Jurkat, Clone E6-1 (cell line): ENCODE measurements around the gene HDAC10.
A peak's percentile ranks its signal among the peaks of the same experiment; 100 is the strongest.

ENCODE experiments used
- DNase-seq: peaks from one replicate; pipeline ENCODE4 v3.0.0-alpha.2; 2011; ENCODE audit warnings: low read depth, low spot score
- H3K4me3 ChIP-seq: 2 replicates; pipeline ENCODE4 v1.5.1; 2011; ENCODE audit warnings: mild to moderate bottlenecking, low read length, control low read depth, moderate library complexity

Gene HDAC10

DNA sequence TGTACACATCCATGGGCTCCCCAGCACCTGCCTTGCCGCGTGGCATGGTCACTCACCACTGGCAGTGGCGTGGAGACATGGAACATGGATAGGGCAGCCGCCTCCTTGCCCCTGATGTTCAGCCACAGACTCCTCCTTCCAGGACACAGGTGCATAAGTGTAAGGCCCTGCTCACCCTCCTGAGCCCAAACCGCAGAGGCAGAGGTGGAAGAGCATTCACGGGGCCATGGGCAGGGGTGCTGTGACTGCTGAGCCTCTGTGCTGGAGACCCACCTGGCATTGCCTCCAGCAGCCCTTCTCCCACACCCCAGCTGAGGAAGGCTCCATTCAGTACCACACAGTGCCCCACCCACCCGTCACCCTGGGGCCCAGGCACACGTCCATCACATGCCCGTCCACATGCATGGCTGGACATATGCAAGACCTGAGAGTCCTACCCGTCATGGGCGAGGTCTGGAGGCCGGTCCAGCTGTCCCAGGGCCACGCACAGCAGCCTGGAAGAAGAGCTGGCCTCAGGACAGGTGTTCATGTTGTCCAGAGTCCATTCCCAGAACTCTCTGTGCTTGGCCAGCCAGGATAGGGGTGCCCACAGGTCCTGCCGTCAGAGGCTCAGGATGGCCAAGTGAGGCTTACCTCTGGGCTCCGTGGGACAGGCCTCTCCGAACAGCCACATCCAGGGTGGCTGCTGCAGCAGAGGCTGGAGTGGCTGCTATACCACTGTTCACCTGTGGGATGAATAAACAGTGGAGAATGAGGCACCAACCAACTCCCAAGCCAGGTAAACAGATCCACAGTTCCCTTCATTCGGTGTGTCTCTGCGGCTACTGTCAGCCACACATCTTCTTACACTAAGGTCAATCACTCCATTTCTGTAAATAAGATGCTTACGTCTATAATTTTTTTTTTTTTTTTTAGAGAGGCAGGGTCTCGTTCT, 4.6 kb downstream of the HDAC10 start:
- peak overlapping the region; percentile 95 for H3K4me3 ChIP-seq
- no peak for DNase-seq

- peak overlapping the region; percentile 95 for H3K4me3 ChIP-seq
- no peak for DNase-seq
Observed at GRCh38 chr22:50245214-50246072, 5.6 kb downstream of the HDAC10 start.

DNA sequence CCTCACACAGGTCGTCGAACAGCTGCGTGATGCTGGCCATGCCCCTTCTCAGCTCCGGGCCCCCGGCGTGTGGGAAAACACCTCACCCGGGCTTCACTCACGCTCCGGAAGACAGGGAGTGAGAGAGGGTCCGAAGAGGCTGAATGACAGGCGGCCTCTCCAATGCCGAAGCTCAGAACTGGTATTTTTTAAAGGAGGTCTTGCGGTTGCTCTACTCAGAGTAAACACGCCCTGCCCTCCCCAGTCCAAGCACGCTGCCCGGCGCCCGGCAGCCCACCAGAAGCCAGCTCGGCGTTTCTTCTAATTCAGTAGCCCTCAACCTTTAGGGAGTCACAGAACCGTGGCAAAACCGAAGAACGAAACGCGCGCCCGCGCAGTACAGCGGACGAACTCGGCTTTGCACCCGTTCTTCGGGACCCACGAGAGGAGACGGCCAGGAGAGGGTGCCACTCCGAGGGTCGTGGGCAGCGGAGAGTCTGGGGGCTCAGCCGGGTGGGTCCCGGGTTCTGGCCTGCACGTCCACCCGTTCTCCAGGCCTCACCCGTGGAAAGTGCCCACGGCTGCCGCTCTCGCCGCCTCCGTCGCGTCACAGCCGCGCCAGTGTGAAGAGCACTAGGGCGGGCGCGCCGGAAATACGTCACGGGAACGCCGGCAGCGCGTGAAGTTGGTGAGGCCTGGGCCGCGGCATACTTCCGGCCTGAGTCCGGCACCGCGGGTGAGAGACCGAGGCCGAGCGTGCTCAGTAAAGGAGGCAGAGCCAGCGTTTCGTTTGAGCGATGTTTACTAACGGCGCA, 6.4 kb downstream of the HDAC10 start, which contains the start of gene TUBGCP6:
Gene TUBGCP6 (minus strand): TSS at position 604 of the 794 bp plus-strand sequence. CDS start 564 bp downstream, at position 40.
- H3K4me3 ChIP-seq: peak within 1 kb of the TSS; percentile 95
- DNase-seq: peak; percentile 84

DNA sequence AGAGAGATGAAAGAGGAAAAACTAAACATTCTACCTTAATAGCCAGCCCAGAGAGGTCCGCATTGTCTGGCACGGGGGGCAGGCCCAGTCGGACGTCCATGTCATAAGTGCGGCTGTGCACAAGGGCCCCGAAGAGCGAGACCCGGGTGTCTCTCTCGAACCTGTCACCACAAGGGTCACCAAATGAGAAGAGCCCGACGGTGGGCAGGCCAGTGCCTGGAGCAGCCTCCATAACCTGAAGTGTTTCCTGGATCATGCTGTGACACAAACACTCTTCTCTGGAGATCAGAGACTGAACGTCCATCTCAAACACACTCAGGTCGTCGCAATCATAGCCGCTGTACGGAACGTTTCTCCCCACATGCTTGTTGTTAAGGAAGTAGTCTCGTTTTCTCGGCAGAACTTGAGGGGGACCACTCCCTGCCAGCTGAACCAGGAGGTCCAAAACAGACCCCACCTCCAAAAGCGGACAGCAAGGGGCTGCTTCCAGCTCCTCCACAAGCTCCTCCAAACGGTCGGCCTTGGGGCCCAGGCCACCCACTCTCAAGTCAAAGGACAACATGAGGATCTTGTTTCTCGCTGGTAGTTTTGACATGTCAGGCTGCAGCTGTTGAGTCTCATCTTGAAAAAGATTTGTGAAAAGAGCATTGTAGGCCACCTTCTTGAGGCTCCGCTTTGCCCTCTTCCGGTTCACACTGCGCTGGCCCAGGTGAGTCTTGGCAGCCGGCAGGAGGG, 7.2 kb downstream of the HDAC10 start:
- H3K4me3 ChIP-seq: peak overlapping the region; percentile 95
- DNase-seq: no peak

DNA sequence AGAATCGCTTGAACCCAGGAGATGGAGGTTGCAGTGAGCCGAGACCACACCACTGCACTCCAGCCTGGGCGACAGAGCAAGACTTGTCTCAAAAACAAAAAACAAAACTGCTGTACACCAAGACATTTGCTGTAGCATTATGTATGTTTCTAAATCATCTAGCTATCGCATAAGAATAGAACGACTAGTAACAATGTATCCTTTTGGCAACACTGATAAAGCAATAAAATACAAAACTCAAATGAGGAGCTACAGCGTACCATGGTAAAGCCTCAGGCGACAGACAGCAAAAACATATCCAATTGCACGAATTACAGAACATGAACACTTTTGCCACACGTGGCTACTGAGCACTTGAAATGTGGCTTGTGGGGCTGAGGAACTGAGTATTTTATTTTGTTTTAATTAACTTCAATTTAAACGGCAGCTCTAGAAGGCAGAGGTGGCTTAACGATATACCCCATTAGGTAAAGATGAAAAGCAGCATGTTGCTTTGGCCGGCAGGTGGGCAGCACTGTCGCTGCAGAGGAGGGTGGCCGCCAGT, 8.6 kb downstream of the HDAC10 start:
- DNase-seq: no peak
- H3K4me3 ChIP-seq: no peak overlapping the region

- DNase-seq: no peak
- no peak overlapping the region for H3K4me3 ChIP-seq
Observed at GRCh38 chr22:50238755-50239154, 12.3 kb downstream of the HDAC10 start.

GRCh38 chr22:50236731-50237409, 14.2 kb downstream of the HDAC10 start:
- no peak overlapping the region for H3K4me3 ChIP-seq
- DNase-seq: peak; percentile 37

DNA sequence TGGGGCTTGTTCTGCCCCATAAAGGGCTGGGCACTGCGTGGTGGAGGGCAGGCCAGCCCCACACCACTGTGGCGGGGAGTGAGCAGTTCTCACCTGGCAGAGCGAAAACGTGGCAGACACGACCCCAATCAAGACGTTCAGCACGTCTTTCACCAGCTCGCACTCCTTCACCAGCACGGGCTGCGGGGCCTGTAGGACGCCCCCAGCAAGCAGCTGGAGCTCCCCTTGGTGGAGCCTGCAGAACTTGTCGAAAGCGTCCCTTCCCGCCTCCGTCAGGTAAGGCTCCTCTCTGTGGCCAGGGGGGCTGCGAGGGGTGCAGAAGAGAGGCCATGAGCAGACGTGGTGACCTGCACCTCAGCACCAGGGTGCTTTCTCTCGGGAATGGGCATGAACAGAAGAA, 17.8 kb downstream of the HDAC10 start:
- DNase-seq: no peak

DNA sequence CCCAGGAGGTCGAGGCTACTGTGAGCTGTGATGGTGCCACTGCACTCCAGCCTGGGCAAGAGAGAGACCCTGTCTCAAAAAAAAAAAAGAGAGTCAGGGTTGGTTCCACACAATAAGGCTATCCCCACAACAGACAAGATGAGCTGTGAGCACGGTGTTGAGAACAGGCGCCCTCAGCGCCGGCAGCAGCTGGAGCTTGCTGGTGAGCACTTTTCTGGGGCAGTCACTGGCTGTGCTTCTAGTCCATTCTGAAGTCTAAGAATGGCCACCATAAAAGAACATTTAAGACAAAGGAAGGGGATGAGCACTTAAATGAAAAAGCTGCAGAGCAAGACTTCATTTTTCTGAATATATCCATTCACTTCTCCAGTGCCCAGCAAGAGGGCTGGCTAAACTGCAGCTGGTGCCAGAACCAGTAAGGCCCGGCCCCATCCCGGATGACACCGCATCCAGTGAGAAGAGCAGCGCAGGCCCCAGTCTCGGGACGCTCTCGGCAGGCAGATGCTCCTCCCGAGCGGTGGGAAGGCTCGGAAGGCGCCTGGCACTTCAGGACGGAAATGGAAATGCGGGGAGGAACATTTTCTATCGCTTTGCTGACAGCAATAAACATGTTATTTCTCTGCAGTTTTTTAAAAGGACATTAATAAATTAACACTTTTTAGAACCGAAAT, 18.4 kb downstream of the HDAC10 start:
- H3K4me3 ChIP-seq: no peak overlapping the region
- DNase-seq: no peak

More for the DNA sequence above, 17.8 kb downstream of the HDAC10 start:
- H3K4me3 ChIP-seq: no peak overlapping the region

- no peak for DNase-seq
- H3K4me3 ChIP-seq: no peak overlapping the region
Observed at GRCh38 chr22:50229370-50229769, 21.7 kb downstream of the HDAC10 start.

- no peak overlapping the region for H3K4me3 ChIP-seq
- no peak for DNase-seq
Observed at GRCh38 chr22:50228366-50228765, 22.7 kb downstream of the HDAC10 start.

- no peak for DNase-seq
- no peak overlapping the region for H3K4me3 ChIP-seq
Observed at GRCh38 chr22:50227579-50228215, 23.4 kb downstream of the HDAC10 start.

DNA sequence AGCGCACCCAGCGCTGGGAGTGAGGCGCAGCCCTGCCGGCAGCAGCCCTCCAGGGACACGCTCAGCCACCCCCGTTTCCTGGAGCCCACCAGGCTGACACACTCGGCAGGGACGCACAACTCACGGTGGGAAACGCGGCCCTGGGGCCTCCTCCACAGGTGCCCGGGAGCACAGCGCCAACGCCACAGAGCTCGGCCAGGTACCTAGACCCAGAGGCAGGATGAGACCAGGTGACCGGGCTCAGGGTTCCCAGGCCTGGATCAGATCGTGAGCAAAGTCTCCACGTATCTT, 24.2 kb downstream of the HDAC10 start:
- no peak overlapping the region for H3K4me3 ChIP-seq
- no peak for DNase-seq

DNA sequence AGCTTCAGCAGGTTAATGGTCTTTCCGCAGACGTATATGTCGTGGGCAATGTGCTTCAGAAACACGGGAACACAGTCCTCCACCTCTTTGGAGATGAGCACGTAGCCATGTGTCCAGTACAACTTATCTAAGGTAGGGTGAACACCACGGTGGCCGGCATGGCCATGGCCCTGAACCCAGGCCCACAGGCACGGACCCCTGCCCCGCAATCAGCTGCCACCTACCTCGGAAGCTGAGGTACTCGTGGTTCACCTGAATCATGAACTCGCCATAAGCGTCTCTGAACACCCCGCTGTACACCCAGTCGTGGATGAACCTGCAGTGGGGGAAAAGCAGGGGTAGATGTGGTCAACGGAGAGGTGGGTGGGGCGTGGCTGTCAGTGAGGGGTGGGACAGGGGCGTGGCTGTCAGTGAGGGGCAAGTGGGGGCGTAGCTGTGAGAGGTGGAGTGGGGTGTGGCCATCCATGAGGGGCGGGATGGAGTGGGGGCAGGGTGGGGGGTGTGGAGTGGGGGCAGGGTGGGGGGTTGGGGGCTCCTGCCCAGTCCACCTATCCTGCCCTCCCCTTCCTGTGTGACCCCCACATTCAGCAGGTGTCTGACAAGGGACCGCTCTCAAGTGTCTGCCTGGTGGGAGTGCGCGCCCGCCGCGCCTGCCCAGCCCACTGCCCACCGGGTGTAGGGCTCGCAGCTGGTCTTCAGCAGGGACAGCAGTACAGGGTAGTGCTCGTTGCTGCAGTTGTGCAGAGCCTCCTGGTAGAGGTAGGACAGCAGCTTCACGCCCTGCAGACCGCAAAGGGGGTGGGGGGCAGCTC, 24.8 kb downstream of the HDAC10 start:
- no peak overlapping the region for H3K4me3 ChIP-seq

DNA sequence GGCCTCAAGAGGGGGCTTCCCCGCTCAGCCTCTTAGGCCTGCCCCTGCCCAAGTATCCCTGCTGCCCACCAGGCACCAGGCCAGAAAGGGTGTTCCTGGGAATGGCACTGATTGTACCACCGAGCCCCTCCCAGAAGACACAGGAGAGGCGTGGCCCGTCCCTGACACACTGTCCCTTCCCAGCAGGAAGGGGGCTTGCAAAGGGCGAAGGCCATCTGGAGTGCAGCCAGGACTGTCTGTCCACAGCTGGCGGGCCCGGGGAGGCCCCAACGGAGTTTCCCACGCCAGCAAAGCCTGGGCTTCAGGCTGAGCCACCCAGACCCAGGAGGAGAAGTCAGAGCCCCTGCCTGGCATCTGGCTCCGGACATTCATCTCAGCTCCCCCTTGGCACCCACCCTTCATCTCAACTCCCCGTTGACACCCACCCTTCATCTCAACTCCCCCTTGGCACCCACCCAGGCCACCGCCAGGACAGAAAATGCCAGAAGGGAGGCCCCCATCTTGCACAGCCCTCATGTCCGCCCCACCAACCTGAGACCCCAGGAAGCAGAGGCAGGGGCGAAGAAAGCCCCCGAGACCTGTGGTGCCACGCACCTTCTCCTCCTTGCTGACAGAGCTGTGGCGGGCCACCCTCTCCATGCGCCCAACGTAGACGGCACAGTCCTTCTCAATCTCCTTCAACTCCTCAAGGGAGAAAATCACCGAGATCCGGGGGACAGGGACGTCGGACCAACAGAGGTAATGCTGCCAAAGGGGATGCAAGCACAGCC, 25.7 kb downstream of the HDAC10 start:
- H3K4me3 ChIP-seq: no peak overlapping the region
- no peak for DNase-seq

More for the DNA sequence above, 24.8 kb downstream of the HDAC10 start:
- no peak for DNase-seq
